Astrocyte of the spinal cord (primary cell): ENCODE measurements around the gene DOK4.

Experiments
- DNase-seq: peaks from one replicate; pipeline ENCODE4 v3.0.0; 2011; ENCODE audit warnings: low read depth, low spot score
- H3K4me3 ChIP-seq: 2 replicates; pipeline ENCODE4 v1.5.1; 2011; ENCODE audit warnings: low read depth, mild to moderate bottlenecking, low read length, moderate library complexity
- in situ Hi-C: cut with HindIII; loops from 2 replicates; pipeline ENCODE4 v1.10.0; 2017; ENCODE audit warnings: low sequenced_read_pairs
- TF ChIP-seq, protein P1 (sequence below): IDR thresholded peaks from 2 replicates; pipeline ENCODE4 v1.5.1; 2012; ENCODE audit warnings: low read depth, mild to moderate bottlenecking, low read length, inconsistent platforms

The DOK4 gene

DNA sequence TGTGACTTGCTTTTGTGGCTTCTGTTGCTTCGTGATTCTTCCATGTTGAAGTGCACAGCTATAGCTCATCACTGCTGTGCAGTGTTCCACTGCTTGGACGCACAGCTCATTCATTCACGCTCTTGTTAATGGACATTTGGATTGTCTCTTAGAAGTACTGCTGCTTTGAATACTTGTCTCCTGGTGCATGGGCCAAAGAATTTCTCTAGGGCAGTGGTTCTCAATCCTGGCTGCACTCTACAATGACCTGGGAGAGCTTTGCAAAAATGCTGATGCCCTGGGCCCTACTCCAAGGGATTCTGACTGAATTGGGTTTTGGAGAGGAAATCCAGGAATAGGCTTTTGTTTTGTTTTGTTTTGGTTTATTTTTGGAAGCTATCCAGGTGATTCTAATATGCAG, 61.7 kb downstream of the DOK4 start:
- in situ Hi-C loops, result no loop called here
- DNase-seq, result no peak
- H3K4me3 ChIP-seq, result no peak overlapping the region
- TF ChIP-seq, protein P1, sequence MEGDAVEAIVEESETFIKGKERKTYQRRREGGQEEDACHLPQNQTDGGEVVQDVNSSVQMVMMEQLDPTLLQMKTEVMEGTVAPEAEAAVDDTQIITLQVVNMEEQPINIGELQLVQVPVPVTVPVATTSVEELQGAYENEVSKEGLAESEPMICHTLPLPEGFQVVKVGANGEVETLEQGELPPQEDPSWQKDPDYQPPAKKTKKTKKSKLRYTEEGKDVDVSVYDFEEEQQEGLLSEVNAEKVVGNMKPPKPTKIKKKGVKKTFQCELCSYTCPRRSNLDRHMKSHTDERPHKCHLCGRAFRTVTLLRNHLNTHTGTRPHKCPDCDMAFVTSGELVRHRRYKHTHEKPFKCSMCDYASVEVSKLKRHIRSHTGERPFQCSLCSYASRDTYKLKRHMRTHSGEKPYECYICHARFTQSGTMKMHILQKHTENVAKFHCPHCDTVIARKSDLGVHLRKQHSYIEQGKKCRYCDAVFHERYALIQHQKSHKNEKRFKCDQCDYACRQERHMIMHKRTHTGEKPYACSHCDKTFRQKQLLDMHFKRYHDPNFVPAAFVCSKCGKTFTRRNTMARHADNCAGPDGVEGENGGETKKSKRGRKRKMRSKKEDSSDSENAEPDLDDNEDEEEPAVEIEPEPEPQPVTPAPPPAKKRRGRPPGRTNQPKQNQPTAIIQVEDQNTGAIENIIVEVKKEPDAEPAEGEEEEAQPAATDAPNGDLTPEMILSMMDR, result no peak

DNA sequence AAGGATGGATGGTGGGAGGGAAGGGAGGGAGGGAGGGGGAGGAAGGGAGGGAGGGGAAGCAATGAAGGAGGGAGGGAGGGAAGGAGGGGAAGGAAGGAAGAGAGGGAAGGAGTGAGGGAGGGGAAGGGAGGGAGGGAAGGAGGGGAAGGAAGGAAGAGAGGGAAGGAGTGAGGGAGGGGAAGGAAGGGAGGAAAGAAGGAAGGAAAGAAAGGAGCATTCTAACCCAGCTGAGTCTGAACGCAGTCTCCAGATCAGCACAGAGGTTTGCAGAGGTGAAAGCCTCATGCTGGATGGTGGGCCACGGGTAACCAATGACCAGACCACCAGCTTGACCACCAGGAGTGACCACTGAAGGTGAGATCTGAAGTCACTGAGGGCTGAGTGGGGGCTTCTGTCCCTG, 63.1 kb downstream of the DOK4 start:
- H3K4me3 ChIP-seq, result no peak overlapping the region
- no peak for DNase-seq
- TF ChIP-seq, protein P1, result no peak
- in situ Hi-C loops, result no loop called here

DNA sequence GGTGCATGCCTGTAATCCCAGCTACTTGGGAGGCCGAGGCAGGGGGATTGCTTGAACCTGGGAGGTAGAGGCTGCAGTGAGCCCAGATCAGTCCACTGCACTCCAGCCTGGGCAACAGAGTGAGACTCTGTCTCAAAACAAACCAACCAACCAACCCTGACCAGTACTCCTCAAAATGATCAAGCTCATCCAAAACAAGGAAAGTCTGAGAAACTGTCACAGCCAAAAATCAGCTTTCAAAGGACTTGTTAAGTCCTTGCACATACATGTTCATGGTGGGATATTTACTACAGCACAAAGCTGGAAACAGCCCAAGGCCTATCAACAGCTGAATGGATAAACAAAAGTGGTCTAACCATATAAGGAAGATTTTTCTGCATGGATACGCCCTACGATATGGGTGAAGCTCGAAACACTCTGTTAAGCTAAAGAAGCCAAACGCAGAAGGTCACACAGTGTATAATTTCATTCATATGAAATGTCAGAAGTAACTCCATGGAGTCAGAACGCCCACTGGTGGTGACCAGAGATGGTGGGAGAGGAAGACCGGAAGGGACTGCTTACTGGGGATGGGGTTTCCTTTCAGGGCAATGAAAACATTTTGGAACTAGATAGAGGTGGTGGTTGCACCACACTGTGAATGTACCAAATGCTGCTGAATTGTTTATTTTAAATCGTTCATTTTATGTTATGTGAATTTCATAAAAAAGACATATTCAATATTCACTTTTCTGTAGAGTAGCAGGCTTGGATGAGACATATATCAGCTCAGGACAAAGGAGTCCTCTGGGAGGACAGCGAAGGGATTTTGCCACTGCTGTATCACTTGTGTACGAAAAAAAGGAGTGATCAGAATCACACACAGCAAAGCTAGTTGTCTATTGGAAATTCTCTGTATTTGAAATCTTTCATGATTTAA, 64.0 kb downstream of the DOK4 start:
- peak; percentile 68 for DNase-seq

More for the DNA sequence above, 64.0 kb downstream of the DOK4 start:
- in situ Hi-C loops, result no loop called here
- TF ChIP-seq, protein P1, result peak; percentile 90
- H3K4me3 ChIP-seq, result no peak overlapping the region
